SK-N-MC (cell line): ENCODE data around the gene HSPH1.

Source experiments
- DNase-seq: peaks from one replicate; pipeline ENCODE4 v3.0.0-alpha.2; 2011; ENCODE audit warnings: low read depth, low spot score
- H3K27ac ChIP-seq: fragments of 200-600 bp; sonication (generic); 2 replicates; pipeline ENCODE4 v1.5.1; 2016; ENCODE audit warnings: mixed run types
- H3K36me3 ChIP-seq: fragments of 200-600 bp; sonication (generic); 2 replicates; pipeline ENCODE4 v1.6.1; 2017; ENCODE audit warnings: antibody characterized with exemption, low read length, mixed read lengths; ENCODE audit not compliant: insufficient read depth
- H3K4me3 ChIP-seq: fragments of 200-600 bp; sonication (generic); 2 replicates; pipeline ENCODE4 v1.5.1; 2016
- H3K9ac ChIP-seq: fragments of 200-600 bp; sonication (generic); 2 replicates; pipeline ENCODE4 v1.8.0; 2017; ENCODE audit warnings: mixed run types, mixed read lengths; ENCODE audit not compliant: insufficient read length
- H3K9me3 ChIP-seq: fragments of 200-600 bp; sonication (generic); 2 replicates; pipeline ENCODE4 v1.6.1; 2017; ENCODE audit warnings: low read depth, mild to moderate bottlenecking, antibody characterized with exemption, low read length, moderate library complexity, mixed read lengths
- EZH2 ChIP-seq: fragments of 200-600 bp; sonication (generic); IDR thresholded peaks from one replicate; pipeline ENCODE4 v1.6.1; 2017; ENCODE audit warnings: antibody characterized with exemption
- FOXP2 ChIP-seq: optimal IDR thresholded peaks from 2 replicates; pipeline ENCODE3; 2011; ENCODE audit warnings: mild to moderate bottlenecking, moderate library complexity; ENCODE audit not compliant: insufficient read depth; ENCODE audit errors: extremely low read length, control extremely low read depth
- POLR2AphosphoS5 ChIP-seq: IDR thresholded peaks from 2 replicates; pipeline ENCODE4 v1.6.1; 2012; ENCODE audit warnings: mild to moderate bottlenecking, low read depth, low read length, borderline replicate concordance

The HSPH1 gene

DNA sequence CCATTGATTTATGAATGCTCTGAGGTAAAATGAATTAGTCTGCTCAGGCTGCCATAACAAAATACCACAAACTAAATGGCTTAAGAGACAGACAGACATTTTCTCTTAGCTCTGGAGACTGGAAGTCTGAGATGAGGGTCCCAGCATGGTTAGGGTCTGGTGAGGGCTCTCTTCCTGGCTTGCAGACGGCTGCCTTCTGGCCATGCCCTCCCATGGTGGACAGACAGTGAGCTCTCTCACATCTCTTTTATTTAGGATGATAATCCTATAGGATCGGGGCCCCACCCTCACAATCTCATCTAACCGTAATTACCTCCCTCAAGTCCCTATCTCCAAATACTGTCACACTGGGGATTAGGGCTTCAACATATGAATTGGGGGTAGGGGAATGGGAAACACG lies 47.1 kb downstream of the HSPH1 start:
- no peak overlapping the region for H3K9ac ChIP-seq
- H3K9me3 ChIP-seq: no peaks in the 10 kb centered on the region
- TF ChIP-seq POLR2AphosphoS5 (no peak), EZH2 (no peak)
- no peaks in the 10 kb centered on the region for H3K36me3 ChIP-seq
- H3K4me3 ChIP-seq: no peak overlapping the region
- DNase-seq: no peak
- H3K27ac ChIP-seq: no peak overlapping the region

DNA sequence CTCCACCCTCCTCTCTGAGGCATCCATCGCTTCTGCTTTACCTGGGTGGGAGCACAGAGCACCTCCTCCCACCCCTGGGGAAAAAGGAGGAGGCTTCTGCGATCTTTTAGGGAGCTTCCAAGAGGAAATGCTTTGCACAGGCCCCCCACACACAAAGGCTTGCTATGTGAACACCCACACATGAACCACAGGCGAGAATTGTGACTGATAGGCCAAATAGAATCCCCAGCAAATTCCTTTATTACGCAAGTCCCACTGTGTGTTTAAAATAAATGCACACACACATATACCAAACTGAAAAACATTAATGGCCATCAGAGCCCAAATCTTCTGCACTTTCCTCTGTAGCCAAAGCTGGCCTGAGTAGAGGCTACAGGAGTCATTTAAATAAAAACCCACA lies 50.6 kb downstream of the HSPH1 start:
- Histone ChIP-seq H3K9me3 (no peaks in the 10 kb centered on the region), H3K4me3 (no peak overlapping the region), H3K36me3 (no peaks in the 10 kb centered on the region), H3K9ac (no peak overlapping the region), H3K27ac (no peak overlapping the region)
- DNase-seq: no peak
- TF ChIP-seq EZH2: no peak
- TF ChIP-seq FOXP2: no peak
- TF ChIP-seq POLR2AphosphoS5: no peak

DNA sequence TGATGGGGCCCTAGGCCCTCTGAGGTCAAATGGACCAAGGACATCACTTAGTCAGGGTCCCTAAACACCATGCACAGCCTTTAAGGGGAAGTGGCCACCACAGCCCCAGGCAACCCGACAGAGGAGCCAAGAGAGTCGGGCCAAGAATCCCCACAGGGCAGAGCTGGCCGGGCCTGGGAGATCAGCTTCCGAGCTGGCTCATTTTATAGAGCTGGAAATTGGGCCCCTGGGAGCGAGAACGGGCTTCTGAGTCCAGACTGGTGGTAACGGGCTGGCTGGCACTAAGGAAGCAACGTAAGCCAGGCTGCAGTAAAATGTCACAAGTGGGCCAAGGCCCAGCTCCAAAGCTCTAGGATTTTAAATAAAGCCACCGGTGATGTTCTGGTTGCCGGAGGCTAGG lies 51.1 kb downstream of the HSPH1 start:
- no peak overlapping the region for H3K9ac ChIP-seq
- no peak for DNase-seq
- H3K4me3 ChIP-seq: no peak overlapping the region
- H3K36me3 ChIP-seq: no peaks in the 10 kb centered on the region
- TF ChIP-seq FOXP2 (no peak), POLR2AphosphoS5 (no peak), EZH2 (no peak)
- H3K27ac ChIP-seq: no peak overlapping the region
- no peaks in the 10 kb centered on the region for H3K9me3 ChIP-seq

GRCh38 chr13:31110169-31110568 lies 51.5 kb downstream of the HSPH1 start:
- Histone ChIP-seq H3K4me3 (no peak overlapping the region), H3K36me3 (no peaks in the 10 kb centered on the region), H3K9me3 (no peaks in the 10 kb centered on the region), H3K27ac (no peak overlapping the region), H3K9ac (no peak overlapping the region)
- no peak for TF ChIP-seq POLR2AphosphoS5
- no peak for TF ChIP-seq FOXP2
- TF ChIP-seq EZH2: no peak
- no peak for DNase-seq

- DNase-seq: no peak
- Histone ChIP-seq H3K9ac (no peak overlapping the region), H3K27ac (no peak overlapping the region), H3K4me3 (no peak overlapping the region), H3K36me3 (no peaks in the 10 kb centered on the region), H3K9me3 (no peaks in the 10 kb centered on the region)
- TF ChIP-seq EZH2: no peak
- no peak for TF ChIP-seq POLR2AphosphoS5
- no peak for TF ChIP-seq FOXP2
These were observed 54.6 kb downstream of the HSPH1 start for GRCh38 chr13:31107109-31107508.

- H3K4me3 ChIP-seq: no peak overlapping the region
- DNase-seq: no peak
- TF ChIP-seq EZH2: no peak
- TF ChIP-seq POLR2AphosphoS5: no peak
- TF ChIP-seq FOXP2: no peak
- H3K9ac ChIP-seq: no peak overlapping the region
- H3K36me3 ChIP-seq: no peaks in the 10 kb centered on the region
- H3K9me3 ChIP-seq: no peaks in the 10 kb centered on the region
- H3K27ac ChIP-seq: no peak overlapping the region
These were observed 55.8 kb downstream of the HSPH1 start for GRCh38 chr13:31105856-31106255.

- H3K4me3 ChIP-seq: no peak overlapping the region
- TF ChIP-seq POLR2AphosphoS5: no peak
- no peak for TF ChIP-seq FOXP2
- no peak for TF ChIP-seq EZH2
- no peak for DNase-seq
- no peaks in the 10 kb centered on the region for H3K9me3 ChIP-seq
- no peak overlapping the region for H3K9ac ChIP-seq
- no peak overlapping the region for H3K27ac ChIP-seq
- H3K36me3 ChIP-seq: no peaks in the 10 kb centered on the region
These were observed 56.5 kb downstream of the HSPH1 start for GRCh38 chr13:31105020-31105795.

GRCh38 chr13:31102905-31103304 lies 58.8 kb downstream of the HSPH1 start:
- no peak for TF ChIP-seq EZH2
- no peak for TF ChIP-seq POLR2AphosphoS5
- no peak for TF ChIP-seq FOXP2

More at GRCh38 chr13:31102905-31103304, 58.8 kb downstream of the HSPH1 start:
- no peak for DNase-seq
- H3K4me3 ChIP-seq: no peak overlapping the region
- H3K36me3 ChIP-seq: no peaks in the 10 kb centered on the region
- no peak overlapping the region for H3K27ac ChIP-seq
- no peaks in the 10 kb centered on the region for H3K9me3 ChIP-seq
- H3K9ac ChIP-seq: no peak overlapping the region
